ENCODE measurements around the gene MTX2.
"Not testable (repeated sequence)": the region's sequence is repeated elsewhere in the genome, so short reads cannot be mapped to it uniquely, and the experiment has no call there.

The MTX2 gene

GRCh38 chr2:176291335-176291734 lies 22.1 kb downstream of the MTX2 start:
- no peak for DNase-seq

GRCh38 chr2:176291809-176292283 lies 22.6 kb downstream of the MTX2 start:
- no peak for DNase-seq

- DNase-seq: no peak
Measured at GRCh38 chr2:176292608-176293007, 23.4 kb downstream of the MTX2 start.

GRCh38 chr2:176293334-176293733 lies 24.1 kb downstream of the MTX2 start:
- no peak for DNase-seq

- no peak for DNase-seq
Measured at GRCh38 chr2:176297067-176297466, 27.8 kb downstream of the MTX2 start.

GRCh38 chr2:176297737-176298136 lies 28.5 kb downstream of the MTX2 start:
- DNase-seq: no peak

GRCh38 chr2:176306020-176306419 lies 36.8 kb downstream of the MTX2 start:
- not testable (repeated sequence) for DNase-seq

- no peak for DNase-seq
Measured at GRCh38 chr2:176317199-176317598, 48.0 kb downstream of the MTX2 start.

GRCh38 chr2:176317623-176318065 lies 48.4 kb downstream of the MTX2 start:
- no peak for DNase-seq

GRCh38 chr2:176321916-176322315 lies 52.7 kb downstream of the MTX2 start:
- DNase-seq: no peak

GRCh38 chr2:176324862-176325261 lies 55.6 kb downstream of the MTX2 start:
- no peak for DNase-seq

- DNase-seq: no peak
Measured at GRCh38 chr2:176325732-176326131, 56.5 kb downstream of the MTX2 start.

GRCh38 chr2:176328149-176328548 lies 58.9 kb downstream of the MTX2 start:
- DNase-seq: no peak

GRCh38 chr2:176330612-176331011 lies 61.4 kb downstream of the MTX2 start:
- no peak for DNase-seq

- DNase-seq: no peak
Measured at GRCh38 chr2:176331646-176332045, 62.4 kb downstream of the MTX2 start.

- DNase-seq: no peak
Measured at GRCh38 chr2:176334729-176335128, 65.5 kb downstream of the MTX2 start.

- DNase-seq: no peak
Measured at GRCh38 chr2:176338395-176338794, 69.2 kb downstream of the MTX2 start.

GRCh38 chr2:176339208-176339607 lies 70.0 kb downstream of the MTX2 start:
- DNase-seq: no peak

- no peak for DNase-seq
Measured at GRCh38 chr2:176356251-176356650, 87.0 kb downstream of the MTX2 start.

GRCh38 chr2:176364273-176364977 lies 95.2 kb downstream of the MTX2 start:
- no peak for DNase-seq

GRCh38 chr2:176368349-176368748 lies 99.1 kb downstream of the MTX2 start:
- no peak for DNase-seq

- no peak for DNase-seq
Measured at GRCh38 chr2:176370467-176371171, 101.4 kb downstream of the MTX2 start.

- not testable (repeated sequence) for DNase-seq
Measured at GRCh38 chr2:176373155-176373554, 103.9 kb downstream of the MTX2 start.

GRCh38 chr2:176378323-176378722 lies 109.1 kb downstream of the MTX2 start:
- DNase-seq: no peak

Data from activated CD8-positive, alpha-beta memory T cell treated with anti-CD3 and anti-CD28 coated beads, Interleukin-2, amount 50 U/mL, for 48 hours (primary cell).